Raji (cell line): ENCODE data around the gene C4BPA.

Source experiments
- POLR2A ChIP-seq: IDR thresholded peaks from 2 replicates; pipeline ENCODE4 v1.6.1; 2011; ENCODE audit warnings: low read depth, low read length, control low read depth; ENCODE audit not compliant: insufficient read depth

The C4BPA gene

DNA sequence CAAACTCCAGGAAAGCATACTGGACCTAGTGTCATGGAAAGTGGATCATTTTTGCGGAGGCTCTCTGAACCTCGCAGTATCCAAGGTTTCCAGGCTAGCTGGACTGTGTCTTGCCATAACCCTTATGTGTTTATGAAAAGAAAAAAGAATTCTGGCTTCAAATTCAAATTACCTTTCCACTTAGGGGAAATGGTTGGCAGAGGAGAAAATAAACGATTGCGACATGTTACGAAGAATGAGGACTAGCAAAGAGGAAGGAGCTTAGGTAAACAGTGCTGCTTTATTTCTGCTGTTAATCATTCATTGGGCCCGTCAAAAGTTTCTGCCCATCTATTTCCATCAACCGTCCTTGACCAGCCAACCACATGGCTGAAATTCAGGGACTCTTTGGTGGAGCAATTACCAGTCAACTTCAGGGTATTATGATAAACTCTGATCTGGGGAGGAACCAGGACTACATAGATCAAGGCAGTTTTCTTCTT lies at the start of gene C4BPA:
Gene C4BPA, plus strand, starts transcription at position 342 of the 482 bp plus-strand sequence. CDS start 8,793 bp downstream, outside the sequence.
- no peak for TF ChIP-seq POLR2A

DNA sequence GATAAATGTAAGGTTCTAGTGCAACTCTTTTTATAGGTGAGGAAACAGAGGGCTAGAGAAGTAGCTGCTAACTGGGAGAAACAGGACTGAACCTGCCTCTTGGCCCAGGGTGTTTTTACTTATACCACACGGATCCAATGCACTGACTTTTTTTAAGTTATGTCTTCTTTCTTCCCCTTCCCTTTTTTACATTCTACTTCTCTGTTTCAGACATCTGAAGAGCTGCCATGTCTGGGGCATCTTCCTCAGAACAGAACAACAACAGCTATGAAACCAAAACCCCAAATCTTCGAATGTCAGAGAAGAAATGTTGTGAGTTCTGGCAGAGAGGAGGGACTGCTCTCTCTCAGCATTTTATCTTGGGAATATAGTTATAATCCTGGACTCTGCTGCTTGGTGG lies 49.5 kb upstream of the C4BPA start:
- no peak for TF ChIP-seq POLR2A

DNA sequence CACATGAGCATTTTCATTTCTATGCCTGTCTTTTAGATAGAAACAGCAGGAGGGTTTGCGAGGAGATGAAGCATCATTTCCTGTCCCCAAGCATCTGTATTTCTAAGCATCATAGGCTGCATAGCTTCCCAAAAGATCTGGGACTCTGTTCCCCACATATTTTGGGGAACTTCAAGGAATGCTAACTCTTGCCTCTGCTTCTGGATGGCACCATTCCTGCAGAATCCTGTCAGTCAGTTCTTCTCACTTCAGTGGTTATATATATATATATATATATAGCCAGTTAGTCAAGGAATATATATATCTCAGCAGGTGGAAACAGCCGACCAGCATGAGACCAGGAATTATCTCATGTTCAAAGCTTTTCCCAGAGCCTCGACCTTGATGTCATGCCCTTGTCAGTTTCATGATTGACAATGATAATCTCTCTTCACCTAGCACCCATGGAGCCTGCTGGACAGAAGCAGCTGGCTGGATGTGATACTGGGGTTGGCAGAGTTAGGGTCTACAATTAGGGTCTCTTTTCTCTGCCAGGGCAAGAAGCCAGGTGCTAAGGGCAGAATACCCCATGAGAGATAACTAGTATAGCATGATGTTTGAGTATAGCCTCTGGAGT lies 48.5 kb upstream of the C4BPA start:
- TF ChIP-seq POLR2A, result no peak

DNA sequence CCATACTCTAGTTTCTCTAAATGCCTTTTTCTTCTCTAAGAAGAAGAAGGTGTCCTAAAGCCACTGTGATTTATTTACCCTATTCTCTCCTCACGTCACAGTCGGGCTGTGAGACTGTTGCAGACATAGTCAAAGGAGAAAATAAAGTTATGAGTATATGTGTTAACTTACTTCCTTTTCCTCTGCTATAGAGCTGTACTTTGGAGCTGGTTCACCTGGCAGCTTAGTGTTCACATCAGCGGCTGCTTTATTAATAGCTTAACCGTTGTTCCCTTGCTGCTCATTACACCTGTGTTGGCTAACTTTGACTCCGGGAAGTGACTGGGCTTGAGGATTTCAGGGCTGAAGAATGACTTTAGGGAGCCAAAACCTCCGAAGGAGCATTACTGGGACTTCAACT lies 47.4 kb upstream of the C4BPA start:
- TF ChIP-seq POLR2A, result no peak

DNA sequence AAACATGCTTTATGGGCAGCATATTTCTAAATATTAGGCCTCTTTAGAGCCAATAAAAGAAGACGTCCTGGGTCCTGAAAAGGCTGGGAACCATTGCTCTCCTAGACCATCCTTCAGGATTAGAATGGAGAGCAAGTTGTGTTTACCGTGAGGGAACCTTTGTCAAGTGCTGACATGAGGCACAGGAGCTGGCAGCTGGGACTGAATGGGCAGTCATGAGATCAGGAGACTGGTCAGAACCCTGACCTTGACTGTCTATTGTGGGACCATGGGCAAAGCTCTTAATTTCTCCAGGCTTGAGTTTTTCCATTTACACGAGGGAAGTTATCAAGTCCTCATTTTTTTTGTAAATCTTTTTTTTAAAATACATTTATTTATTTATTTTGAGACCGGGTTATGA lies 45.8 kb upstream of the C4BPA start:
- TF ChIP-seq POLR2A, result no peak

DNA sequence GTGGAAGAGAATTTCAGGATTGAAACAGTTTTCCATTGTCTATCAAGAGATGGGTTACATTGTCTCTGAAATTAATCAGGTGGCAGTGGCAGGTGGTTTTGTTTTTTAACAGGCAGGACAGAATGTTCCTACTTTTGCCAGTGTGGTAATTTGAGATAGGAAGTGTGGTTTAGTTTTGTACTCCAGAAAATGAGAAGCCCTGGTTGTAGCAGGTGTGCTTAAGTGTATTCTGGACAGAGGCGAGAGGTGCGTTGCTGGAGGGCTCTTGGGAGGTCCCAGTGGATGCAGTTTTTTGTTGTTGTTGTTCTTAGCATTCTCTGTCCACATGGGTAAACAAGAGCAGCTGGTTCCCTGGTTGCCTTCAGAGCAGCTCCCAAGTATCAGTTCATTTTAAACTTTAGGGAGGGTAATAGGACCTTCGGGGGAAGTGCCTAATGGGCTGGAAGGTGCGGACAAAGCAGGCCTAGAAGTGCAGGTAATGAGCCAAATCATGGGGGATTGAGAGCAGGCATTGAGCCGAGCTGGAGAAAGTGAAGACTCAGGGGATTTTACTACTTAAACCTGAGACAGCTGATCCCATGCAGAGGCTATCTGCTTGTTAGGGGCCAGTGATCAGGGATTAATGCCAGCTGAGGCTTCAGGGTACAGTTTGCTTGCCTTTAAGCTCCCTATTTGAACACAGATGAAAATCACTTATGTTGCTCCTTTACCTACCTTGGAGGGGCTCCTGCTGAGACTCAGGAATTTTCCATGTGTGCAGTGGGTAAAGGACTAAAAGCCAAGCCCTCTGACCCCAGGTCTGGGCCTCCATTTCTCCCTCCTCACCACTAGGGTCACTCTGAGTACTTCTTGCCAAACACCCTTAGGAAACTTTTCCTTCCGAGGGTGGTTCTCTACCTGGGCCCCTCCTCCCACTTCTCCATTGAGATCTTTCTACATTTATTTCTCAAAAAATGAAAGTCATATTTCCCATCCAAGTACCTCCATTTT lies 44.9 kb upstream of the C4BPA start:
- TF ChIP-seq POLR2A, result no peak

DNA sequence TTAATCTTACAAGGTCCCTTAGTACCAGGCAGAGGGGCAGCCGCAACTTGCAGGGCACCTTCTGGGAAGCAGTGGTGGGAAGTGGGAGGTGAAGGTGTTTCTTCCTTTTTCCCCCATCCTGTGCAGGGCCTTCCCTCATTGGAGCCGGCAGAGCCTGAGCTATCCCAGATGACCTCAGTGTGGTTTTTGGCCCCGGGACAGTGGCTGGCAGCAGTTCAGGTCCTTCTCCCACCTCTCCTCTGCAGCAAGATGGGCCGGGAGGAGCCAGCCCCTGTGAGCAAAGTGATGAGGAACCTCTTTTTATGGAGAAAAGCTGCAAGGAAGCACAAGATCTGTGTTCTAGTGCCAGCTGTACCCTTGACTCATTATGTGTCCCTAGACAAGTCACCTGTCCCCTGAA lies 44.2 kb upstream of the C4BPA start:
- TF ChIP-seq POLR2A, result no peak

DNA sequence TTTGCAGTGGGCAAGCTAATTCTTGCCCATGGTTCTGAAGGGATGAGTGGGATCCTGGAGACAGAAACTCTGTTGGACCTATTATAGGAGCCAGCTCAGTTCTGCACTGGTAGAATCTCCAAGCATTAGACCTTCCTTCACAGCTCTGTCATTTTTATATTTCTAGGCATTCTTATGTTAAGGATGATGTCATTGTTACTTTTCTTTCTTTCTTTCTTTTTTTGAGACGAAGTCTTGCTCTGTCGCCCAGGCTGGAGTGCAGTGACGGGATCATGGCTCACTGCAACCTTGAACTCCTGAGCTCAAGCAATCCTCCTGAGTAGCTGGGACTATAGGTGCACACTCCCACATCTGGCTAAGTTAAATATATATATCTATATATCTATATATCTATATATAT lies 43.4 kb upstream of the C4BPA start:
- TF ChIP-seq POLR2A, result no peak

DNA sequence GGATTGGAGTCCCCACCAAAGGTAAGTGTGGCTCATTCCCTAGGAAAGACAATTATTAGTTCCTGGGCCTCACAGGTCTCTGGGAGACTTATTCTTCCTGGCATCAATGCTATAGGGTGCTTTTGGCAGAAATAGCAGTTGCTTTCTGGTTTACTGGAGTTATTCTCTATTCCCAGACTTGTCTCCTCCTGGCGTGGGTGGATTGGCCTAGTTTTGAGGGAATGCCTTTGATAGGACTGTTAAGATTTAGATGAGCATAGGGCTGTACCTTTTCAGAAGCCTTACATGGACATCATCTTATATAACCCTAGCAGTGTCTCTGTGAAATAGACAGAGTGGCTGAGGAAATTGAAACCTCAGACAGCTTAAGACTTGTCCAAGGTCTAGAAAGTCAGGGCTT lies 42.0 kb upstream of the C4BPA start:
- no peak for TF ChIP-seq POLR2A

DNA sequence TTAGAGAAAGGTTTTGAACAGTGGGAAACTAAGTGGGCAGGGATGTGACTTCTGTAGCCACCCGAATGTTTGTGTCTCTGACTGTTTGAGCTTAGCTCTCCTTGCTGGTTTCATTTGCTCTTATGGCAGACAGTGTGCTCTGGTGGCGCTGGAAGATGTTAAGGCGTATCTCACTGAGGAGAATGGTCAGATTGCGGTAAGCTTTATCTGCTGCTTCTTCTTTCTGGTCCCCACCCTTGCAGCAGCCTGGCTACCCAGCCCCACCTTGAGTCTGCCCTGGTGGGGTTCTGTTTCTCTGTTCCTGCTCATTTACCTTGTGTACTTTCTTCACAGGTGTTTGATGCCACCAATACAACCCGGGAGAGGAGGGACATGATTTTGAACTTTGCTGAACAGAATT lies 41.0 kb upstream of the C4BPA start:
- TF ChIP-seq POLR2A, result no peak

DNA sequence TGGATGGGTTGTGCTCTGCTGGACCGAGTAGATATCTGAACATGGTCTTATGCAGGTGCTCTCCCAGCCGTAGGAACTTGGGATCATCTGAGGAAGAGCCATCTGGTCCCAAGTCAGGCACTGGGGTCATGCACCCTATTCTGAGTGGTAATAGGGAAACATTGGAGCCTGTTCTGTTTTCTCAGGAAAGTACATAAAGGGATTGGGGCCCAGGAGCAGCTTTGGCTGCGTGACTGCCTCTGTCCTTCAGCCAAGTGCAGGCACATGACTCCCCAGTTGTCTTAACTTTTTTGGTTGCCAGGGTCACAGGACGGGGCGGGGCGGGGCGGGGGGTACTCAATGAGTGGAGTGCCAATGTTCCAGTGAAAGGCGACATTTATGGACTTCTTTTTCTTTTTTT lies 39.5 kb upstream of the C4BPA start:
- no peak for TF ChIP-seq POLR2A

DNA sequence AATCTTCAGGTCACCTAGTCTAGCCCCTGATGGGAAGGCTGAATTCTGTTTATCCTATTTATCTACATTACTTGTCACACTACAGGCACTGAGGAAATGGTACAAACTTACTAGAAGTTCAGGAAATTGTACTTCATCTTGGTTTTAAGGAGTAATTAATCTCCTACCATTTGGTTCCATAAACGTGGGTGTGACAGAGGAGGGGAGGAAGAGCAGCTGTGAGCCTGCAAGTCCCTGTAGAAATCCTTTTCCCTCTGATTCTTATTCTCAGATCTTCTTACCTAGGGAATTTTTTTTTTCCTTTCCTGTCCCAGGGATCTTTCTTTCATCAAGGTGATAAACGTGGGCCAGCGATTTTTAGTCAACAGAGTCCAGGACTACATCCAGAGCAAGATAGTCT lies 36.8 kb upstream of the C4BPA start:
- no peak for TF ChIP-seq POLR2A

DNA sequence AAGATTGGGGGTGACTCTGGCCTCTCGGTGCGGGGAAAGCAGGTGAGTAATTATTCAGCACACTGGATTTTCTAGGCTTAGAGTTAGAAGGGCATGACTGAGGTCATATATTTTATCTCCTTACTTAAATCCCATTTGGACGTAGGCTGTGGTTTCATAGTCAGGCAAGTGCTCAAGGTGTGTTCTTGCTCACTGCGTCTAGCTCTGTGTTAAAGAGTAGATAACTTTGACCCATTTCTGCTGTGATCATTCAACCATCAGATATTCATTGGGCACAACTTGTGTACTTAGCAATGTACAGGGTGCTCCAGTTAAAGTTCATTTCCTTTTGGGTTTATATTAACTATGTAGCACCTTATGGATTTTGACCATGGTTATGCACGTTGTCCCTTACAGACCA lies 36.4 kb upstream of the C4BPA start:
- no peak for TF ChIP-seq POLR2A

DNA sequence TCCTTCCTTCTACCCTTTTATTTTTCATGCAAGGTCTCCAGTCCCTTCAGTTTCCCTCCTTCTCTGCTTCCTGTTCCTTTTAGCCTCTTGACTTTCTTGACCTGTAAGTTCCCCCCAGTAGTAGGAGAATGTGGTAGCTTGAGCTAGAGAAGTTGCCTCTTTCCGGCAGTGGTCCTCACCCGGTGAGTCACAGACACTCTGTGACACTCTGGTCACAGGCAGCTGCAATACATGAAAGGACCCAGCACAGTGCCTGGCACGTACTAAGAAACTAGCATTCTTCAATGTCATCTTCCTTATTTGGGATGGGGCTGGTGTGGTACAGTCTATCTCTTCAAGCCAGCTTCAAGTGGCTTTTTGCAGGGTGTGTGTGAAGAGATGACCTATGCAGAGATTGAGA lies 35.0 kb upstream of the C4BPA start:
- no peak for TF ChIP-seq POLR2A

DNA sequence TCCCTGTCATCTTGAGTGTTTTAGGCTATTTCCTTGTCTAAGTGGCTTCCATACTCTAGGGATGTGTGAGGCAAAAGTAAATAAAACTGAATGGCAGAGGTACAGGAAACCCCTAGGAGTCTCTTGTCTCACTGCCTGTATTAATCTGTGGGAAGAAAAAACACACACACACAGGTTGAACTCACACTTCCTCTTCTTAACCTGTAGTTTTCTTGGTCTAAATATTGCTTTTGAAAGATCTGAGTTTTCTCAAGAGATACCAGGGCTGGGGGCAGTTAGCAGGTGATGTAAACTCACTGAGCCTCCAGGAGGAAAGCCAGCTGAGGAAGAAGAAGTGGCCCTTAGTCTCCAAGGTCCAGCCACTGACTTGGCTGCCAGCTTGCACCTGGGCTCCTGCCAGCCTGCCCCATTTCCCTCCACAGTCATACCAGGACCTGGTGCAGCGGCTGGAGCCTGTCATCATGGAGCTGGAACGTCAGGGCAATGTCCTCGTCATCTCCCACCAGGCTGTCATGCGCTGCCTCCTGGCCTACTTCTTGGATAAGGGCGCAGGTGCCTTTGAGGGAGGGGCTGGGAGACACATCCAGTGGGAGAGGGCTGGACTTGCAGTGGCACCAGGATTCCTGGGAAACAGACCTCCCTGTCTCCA lies 34.1 kb upstream of the C4BPA start:
- TF ChIP-seq POLR2A, result no peak

DNA sequence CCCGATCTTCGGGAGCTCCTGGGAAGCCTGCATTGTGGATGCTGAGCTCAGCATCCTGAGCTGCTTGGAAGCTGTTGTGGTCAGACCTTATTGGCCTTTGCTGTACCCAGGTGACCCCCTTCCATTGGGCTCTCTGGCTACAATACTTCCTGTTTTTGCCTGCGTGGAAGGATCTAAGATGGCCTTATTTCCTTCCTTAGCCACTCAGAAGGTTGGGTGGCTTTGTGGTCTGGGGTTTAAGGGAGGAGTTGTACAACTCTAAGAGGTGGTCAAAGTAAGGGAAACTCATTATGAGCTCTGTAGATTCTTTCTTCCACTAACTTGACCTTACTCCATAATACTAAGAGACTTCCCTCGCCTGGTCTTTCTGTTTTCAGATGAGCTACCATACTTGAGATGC lies 33.2 kb upstream of the C4BPA start:
- TF ChIP-seq POLR2A, result no peak
